Non-pigmented ciliary epithelial cell (primary cell): ENCODE measurements around the gene FRAS1.
A peak's percentile ranks its signal among the peaks of the same experiment; 100 is the strongest.
"Not testable (repeated sequence)": the region's sequence is repeated elsewhere in the genome, so short reads cannot be mapped to it uniquely, and the experiment has no call there.

Experiments used
- DNase-seq: peaks from one replicate; pipeline ENCODE4 v3.0.0-alpha.2; 2010; ENCODE audit warnings: low read depth

FRAS1 gene

GRCh38 chr4:78120144-78120880 lies 63.2 kb downstream of the FRAS1 start:
- DNase-seq, result no peak

GRCh38 chr4:78121338-78121904 lies 64.3 kb downstream of the FRAS1 start:
- DNase-seq, result no peak

- DNase-seq, result not testable (repeated sequence)
Measured at GRCh38 chr4:78125834-78126331, 68.8 kb downstream of the FRAS1 start.

- DNase-seq, result no peak
Measured at GRCh38 chr4:78129383-78130108, 72.4 kb downstream of the FRAS1 start.

GRCh38 chr4:78131403-78131802 lies 74.3 kb downstream of the FRAS1 start:
- peak; percentile 41 for DNase-seq

- DNase-seq, result no peak
Measured at GRCh38 chr4:78136109-78137081, 79.3 kb downstream of the FRAS1 start.

GRCh38 chr4:78137532-78137931 lies 80.4 kb downstream of the FRAS1 start:
- DNase-seq, result no peak

- no peak for DNase-seq
Measured at GRCh38 chr4:78138252-78138651, 81.1 kb downstream of the FRAS1 start.

GRCh38 chr4:78143634-78144033 lies 86.5 kb downstream of the FRAS1 start:
- DNase-seq, result no peak

- no peak for DNase-seq
Measured at GRCh38 chr4:78145008-78145407, 87.9 kb downstream of the FRAS1 start.

- no peak for DNase-seq
Measured at GRCh38 chr4:78145622-78146021, 88.5 kb downstream of the FRAS1 start.

- DNase-seq, result no peak
Measured at GRCh38 chr4:78149751-78150542, 92.8 kb downstream of the FRAS1 start.

- no peak for DNase-seq
Measured at GRCh38 chr4:78150543-78150864, 93.4 kb downstream of the FRAS1 start.

GRCh38 chr4:78152795-78153194 lies 95.7 kb downstream of the FRAS1 start:
- no peak for DNase-seq

- no peak for DNase-seq
Measured at GRCh38 chr4:78154972-78155590, 98.0 kb downstream of the FRAS1 start.

- DNase-seq, result peak; percentile 27
Measured at GRCh38 chr4:78155616-78156105, 98.5 kb downstream of the FRAS1 start.

GRCh38 chr4:78156520-78156919 lies 99.4 kb downstream of the FRAS1 start:
- DNase-seq, result no peak

GRCh38 chr4:78162342-78162741 lies 105.2 kb downstream of the FRAS1 start:
- no peak for DNase-seq

- no peak for DNase-seq
Measured at GRCh38 chr4:78162821-78163220, 105.7 kb downstream of the FRAS1 start.

GRCh38 chr4:78165758-78166157 lies 108.6 kb downstream of the FRAS1 start:
- no peak for DNase-seq

GRCh38 chr4:78166622-78167021 lies 109.5 kb downstream of the FRAS1 start:
- DNase-seq, result no peak
